D341Med (cell line): ENCODE data around the gene PHF1.
"Not testable (repeated sequence)": the region's sequence is repeated elsewhere in the genome, so short reads cannot be mapped to it uniquely, and the experiment has no call there.

ENCODE experiments used
- DNase-seq: peaks from one replicate; pipeline ENCODE4 v3.0.0; 2012; ENCODE audit warnings: low spot score

Gene PHF1

GRCh38 chr6:33391922-33392594 lies 18.8 kb upstream of the PHF1 start:
- no peak for DNase-seq

DNA sequence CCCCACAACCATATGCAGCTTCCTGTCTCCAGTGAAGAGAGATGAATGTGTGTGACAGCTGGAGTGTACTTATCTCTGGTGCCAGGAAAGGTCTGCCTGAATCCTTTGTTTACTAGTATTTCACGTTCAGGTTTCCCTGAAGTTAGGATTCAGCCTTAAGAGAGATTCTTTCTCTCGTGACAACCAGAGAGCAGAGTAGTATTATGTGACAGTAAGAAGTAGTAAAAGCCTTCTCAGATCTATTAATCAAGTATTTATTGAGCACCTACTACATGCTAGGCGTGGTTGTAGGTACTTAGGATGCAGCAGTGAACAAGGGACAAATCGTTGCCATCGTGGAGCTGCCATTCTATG lies 18.2 kb upstream of the PHF1 start:
- DNase-seq, result no peak

DNA sequence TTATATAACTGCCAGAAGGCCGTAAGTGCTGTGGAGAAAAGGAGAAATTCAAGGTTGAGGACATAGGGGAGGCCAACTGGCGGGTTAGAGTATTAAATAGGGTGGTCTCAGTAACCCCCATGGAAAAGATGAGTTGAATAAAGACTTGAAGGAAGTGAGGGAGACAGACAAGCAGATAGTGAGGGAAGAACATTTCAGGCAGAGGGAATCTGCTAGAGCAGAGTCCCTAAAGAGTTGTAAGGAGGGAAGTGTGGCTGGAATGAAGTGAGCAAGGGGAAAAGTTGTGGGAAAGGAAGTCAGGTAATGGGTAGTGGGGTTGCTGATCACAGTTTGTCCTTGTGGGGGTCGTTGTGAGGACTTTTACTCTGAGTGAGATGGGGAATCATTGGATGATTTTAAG lies 17.8 kb upstream of the PHF1 start:
- no peak for DNase-seq

GRCh38 chr6:33397541-33397940 lies 13.3 kb upstream of the PHF1 start:
- DNase-seq, result no peak

GRCh38 chr6:33398601-33399000 lies 12.2 kb upstream of the PHF1 start:
- not testable (repeated sequence) for DNase-seq

GRCh38 chr6:33399881-33400280 lies 10.9 kb upstream of the PHF1 start:
- DNase-seq, result not testable (repeated sequence)

- no peak for DNase-seq
These were observed 5.9 kb upstream of the PHF1 start for GRCh38 chr6:33404884-33405283.

- DNase-seq, result no peak
These were observed 5.4 kb upstream of the PHF1 start for GRCh38 chr6:33405386-33405940.

DNA sequence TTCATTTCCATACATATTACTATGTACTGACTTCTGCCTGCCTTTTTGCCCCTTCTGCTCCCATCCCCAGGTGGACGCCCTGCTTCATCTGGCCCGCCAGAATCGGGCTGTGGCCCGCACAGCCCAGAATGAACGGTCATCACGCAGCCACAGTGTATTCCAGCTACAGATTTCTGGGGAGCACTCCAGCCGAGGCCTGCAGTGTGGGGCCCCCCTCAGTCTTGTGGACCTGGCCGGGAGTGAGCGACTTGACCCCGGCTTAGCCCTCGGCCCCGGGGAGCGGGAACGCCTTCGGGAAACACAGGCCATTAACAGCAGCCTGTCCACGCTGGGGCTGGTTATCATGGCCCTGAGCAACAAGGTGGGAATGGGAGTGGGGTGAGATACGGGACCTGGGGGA lies 4.7 kb upstream of the PHF1 start:
- no peak for DNase-seq

DNA sequence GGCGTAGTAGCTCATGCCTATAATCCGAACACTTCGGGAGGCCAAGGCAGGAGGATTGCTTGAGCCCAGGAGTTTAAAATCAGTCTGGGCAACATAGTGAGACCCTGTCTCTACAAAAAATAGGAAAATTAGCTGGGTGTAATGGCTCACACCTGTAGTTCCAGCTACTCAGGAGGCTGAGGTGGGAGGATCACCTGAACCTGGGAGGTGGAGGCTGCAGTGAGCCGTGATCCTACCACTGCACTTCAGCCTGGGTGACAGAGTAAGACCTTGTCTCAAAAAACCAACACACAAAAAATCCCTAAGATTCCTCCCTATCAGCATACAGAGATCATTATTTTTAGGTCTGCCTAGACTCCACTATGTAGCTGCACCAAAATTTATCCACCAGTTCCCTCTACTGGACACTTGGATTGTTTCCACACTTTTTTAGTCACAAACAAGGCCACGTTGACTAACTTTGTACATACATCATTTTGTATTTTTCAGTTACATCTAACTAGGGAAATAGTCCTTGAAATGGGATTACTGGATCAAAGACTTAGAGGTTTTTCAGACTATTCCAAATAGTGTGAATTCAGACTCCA lies 3.6 kb upstream of the PHF1 start:
- no peak for DNase-seq

GRCh38 chr6:33410050-33410710 lies 634 bp upstream of the PHF1 start:
- peak; percentile 98 for DNase-seq

DNA sequence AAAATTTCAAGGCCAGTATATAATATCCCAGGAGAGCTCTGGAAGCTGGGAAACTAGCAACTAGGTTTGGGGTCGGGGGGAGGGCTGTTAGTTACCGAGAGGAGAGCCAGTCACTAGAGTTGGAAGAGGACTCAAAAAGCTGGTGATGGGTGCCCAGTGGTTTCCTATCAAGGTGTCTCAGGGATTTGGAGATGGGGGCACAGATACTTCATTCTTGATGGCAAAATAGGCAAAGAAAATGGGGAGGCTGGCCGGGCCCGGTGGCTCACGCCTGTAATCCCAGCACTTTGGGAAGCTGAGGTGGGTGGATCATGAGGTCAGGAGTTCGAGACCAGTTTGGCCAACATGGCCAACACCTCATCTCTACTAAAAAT lies 805 bp downstream of the PHF1 start:
- DNase-seq, result no peak

- DNase-seq, result no peak
These were observed 1.6 kb downstream of the PHF1 start for GRCh38 chr6:33412140-33413009.

DNA sequence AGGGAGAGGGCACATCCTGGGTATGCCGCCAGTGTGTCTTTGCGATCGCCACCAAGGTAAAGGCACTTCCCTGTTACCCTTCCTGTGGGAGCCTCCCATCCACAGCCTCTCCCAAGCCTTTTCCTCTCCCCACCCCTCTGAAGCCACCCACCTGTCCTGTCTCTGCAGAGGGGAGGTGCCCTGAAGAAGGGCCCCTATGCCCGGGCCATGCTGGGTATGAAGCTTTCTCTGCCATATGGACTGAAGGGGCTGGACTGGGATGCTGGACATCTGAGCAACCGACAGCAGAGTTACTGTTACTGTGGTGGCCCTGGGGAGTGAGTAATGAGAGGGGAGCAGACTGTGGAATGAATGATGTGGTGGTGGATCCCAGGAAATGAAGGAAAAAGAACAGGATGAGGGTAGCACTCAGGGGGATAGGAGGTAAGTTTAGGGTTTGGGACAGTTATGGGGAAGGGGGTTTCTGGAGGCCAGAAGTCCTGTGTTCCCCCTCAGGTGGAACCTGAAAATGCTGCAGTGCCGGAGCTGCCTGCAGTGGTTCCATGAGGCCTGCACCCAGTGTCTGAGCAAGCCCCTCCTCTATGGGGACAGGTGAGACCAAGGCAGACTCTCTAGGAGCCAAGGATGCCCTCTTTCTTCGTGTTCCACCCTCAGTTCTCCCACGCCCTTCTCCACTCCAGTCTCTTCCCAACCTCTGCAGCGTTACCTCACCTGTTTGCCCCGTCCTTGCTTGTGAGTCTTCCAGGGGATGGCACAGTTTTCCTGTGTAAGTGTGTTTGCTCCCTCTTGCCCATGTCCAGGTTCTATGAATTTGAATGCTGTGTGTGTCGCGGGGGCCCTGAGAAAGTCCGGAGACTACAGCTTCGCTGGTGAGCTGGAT lies 2.7 kb downstream of the PHF1 start:
- no peak for DNase-seq

DNA sequence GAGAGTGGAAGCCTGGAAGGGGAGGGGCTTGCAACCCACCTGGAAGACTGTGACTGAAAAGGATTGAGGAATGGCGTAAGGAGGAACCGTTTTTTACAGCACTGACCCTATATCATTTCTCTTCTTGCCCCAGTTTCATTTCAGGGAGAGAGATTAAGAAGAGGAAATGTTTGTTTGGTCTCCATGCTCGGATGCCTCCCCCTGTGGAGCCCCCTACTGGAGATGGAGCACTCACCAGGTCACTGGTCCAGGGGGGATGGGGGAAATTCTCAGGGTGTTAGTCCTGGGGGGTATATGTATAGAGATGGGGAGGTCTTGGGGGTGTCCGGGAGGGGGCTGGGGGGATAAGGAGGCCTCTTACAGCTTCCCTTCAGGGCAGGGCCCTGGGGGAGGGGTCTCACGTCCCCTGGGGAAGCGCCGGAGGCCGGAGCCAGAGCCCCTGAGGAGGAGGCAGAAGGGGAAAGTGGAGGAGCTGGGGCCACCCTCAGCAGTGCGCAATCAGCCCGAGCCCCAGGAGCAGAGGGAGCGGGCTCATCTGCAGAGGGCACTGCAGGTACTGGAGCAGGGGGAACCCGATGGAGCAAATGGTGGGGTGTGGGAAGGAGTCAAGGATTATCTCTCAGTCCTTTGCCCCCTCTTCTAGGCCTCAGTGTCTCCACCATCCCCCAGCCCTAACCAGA lies 3.9 kb downstream of the PHF1 start:
- no peak for DNase-seq

DNA sequence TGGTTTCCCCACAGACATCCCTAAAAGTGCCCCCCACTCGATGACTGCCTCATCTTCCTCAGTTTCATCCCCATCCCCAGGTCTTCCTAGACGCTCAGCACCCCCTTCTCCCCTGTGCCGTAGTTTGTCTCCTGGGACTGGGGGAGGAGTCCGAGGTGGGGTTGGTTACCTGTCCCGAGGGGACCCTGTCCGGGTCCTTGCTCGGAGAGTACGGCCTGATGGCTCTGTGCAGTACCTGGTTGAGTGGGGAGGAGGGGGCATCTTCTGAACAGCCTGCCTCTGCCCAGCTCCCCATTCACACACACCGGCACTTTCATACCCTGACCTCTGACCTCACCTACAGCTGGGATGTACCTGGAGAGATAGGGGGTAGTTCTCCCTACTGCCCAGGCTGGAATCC lies 5.0 kb downstream of the PHF1 start:
- no peak for DNase-seq

DNA sequence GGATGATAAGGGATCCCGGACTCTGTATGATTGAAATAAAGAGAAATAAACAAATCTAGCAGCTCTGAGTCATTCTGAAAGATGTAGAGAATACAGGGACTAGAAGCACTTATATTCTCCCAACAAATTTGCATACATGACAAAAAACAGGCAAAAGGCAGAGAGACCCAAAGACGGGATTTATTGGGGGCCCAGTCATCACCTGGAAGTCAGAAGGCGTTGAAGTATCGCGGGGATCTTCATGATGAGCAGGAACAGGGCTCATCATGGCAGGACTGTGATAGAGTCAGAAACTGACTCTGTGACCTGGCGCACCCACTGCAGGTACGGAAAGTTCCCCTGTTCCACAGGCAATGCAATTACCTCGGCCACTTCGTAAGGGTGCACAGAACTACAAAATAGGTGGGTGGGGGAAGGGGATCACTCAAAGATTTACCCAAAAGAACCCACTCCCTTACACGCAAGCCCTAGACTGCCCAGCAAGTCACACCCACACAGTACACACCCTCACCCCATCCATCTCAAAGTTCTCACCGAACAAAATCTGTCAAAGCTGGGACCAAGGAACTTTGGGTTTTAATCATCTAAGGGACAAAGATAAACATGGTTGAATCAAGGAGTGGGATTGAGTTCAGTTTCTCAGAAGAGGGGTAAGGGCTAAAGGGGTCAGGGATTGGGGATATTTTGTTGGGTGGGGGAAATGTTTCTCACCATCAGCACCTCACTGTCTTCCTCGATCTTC lies 5.7 kb downstream of the PHF1 start:
- no peak for DNase-seq

GRCh38 chr6:33417128-33417902 lies 6.5 kb downstream of the PHF1 start:
- DNase-seq, result no peak

DNA sequence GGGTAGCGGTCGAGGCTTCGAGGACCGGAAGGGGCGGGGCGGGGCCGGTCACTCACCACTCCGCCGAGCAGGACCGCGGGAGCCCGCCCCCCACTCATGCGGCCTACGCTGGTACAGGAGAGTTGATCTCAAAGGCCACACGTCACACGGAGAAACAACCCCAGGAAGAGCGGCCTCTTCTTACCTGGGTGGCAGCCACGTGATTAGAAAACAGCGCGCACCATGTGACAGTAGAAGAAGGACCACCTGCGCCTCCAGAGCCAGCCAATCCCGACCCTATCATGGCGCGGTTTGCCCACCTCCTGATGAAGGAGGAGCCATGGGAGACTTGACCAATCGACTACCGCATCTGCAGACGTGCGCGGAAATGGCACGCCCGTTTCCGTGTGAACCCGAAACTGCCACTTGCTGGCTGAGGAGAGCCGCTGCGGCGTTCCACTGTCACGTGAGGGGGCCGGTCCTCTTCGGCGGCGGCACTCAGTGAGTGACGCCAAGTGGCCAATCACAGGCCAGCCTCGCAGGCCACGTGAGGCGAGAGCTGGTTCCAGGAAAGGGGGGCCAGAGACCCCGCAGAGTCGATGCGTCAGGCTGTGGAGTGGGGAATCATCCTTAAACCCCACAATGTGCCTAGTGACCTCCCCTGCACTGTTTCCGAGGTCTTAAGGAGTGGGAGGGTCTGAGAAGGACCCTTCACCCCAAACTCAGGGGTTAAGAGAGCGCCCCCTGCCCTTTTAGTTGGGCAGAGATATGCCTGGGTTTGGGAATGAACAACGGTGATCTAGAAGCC lies 7.3 kb downstream of the PHF1 start, which contains the start of gene CUTA:
Gene CUTA, minus strand, starts transcription at position 205 of the 787 bp plus-strand sequence. Its CDS starts 107 bp downstream, at position 98.
- peak; percentile 94 for DNase-seq
